ENCODE results near the gene GRK1. TPM values are rescaled to one million over a fixed set of nuclear protein-coding genes. Genes with fewer than 3 reads are reported as not detected.

GRK1 gene
- total and polyA plus RNA-seq, 2 of the 8 experiments (the other 6 are each of a cell fraction or from before 2014, with no cell fraction given): 0.12 TPM; not detected in 1

GRCh38 chr13:113649212-113649611 lies 17.8 kb upstream of the GRK1 start:
- Histone ChIP-seq H2BK12ac (ENCODE audit: low read depth, low read length) (no peak overlapping the region), H3K23me2 (ENCODE audit: low read depth, low read length) (no peaks in the 10 kb centered on the region), H2BK15ac (ENCODE audit: low read length) (no peak overlapping the region), H3K9ac (replicated peaks in 1 of 4; ENCODE audit: extremely low read depth in 1 of 4, low read depth in 3 of 4, low read length in 3 of 4) (no peak overlapping the region), H2BK120ac (replicated peaks; ENCODE audit: low read depth, low read length) (no peak overlapping the region), H3K4me1 (replicated peaks in 1 of 4; ENCODE audit: control insufficient read depth in 3 of 4, insufficient read depth in 4 of 4, low read length in 3 of 4) (no peaks in the 10 kb centered on the region), H4K5ac (ENCODE audit: insufficient read length, low read depth, low read length) (no peak overlapping the region), H3K27me3 (replicated peaks in 1 of 4; ENCODE audit: control insufficient read depth in 3 of 4, extremely low read depth in 1 of 4, insufficient read depth in 3 of 4, low read length in 3 of 4) (no peaks in the 10 kb centered on the region), H3K4me3 (ENCODE audit: extremely low read depth in 1 of 4, insufficient read depth in 2 of 4, low read depth in 3 of 4, low read length in 4 of 4) (no peak overlapping the region), H3K4me2 (ENCODE audit: insufficient read depth in 1 of 2, low read depth in 2 of 2, low read length in 2 of 2) (no peak overlapping the region), H4K91ac (replicated peaks; ENCODE audit: insufficient read length, low read length) (no peak overlapping the region), H3K36me3 (ENCODE audit: control insufficient read depth in 2 of 4, insufficient read depth in 4 of 4, low read length in 3 of 4) (no peaks in the 10 kb centered on the region), H3K14ac (ENCODE audit: insufficient read length) (no peak overlapping the region), H2BK5ac (ENCODE audit: low read depth, low read length) (no peak overlapping the region), H3K56ac (replicated peaks; ENCODE audit: insufficient read length, low read depth, low read length) (no peak overlapping the region), H3K79me1 (ENCODE audit: low read depth, low read length) (no peaks in the 10 kb centered on the region), H3K27ac (ENCODE audit: low read depth, low read length) (no peak overlapping the region), H4K8ac (ENCODE audit: extremely low read depth, insufficient read depth, low read length) (peak overlapping the region; percentile 4; the same call in 1 of the 2 replicates), H4K20me1 (replicated peaks in 1 of 2; ENCODE audit: control insufficient read depth in 1 of 2, insufficient read depth in 2 of 2, low read length in 2 of 2) (no peaks in the 10 kb centered on the region), H3K9me3 (ENCODE audit: insufficient read depth in 2 of 2, low read depth in 1 of 2, low read length in 1 of 2) (peaks cover 7 to 14% of the 10 kb centered on the region in 2 experiments; a peak in 3 of 4 replicates), H3K23ac (ENCODE audit: insufficient read length) (no peak overlapping the region), H2AFZ (ENCODE audit: low read length) (no peak overlapping the region), H3K79me2 (ENCODE audit: control insufficient read depth in 1 of 2, insufficient read depth in 2 of 2, low read length in 2 of 2) (no peaks in the 10 kb centered on the region), H2BK20ac (ENCODE audit: low read length) (no peak overlapping the region), H2AK5ac (ENCODE audit: low read depth, low read length) (no peak overlapping the region), H3K4ac (replicated peaks; ENCODE audit: insufficient read length, low read depth, low read length) (no peak overlapping the region), H3K18ac (ENCODE audit: extremely low read depth, low read length) (no peak overlapping the region)
- DNase-seq (ENCODE audit: low read depth in 1 of 2, low spot score in 2 of 2) (no peak), FAIRE-seq (no peak)
- WGBS, 2 experiments (ENCODE audit: extremely low coverage in 1 of 2, insufficient coverage in 1 of 2, insufficient read length in 1 of 2, insufficient replicate concordance in 2 of 2, low coverage in 1 of 2, low lambda C conversion rate in 2 of 2, missing lambda C conversion rate in 1 of 2): 87% methylated on average over 17 of the region's 17 CpGs; no CpG with 5 or more reads in 1 of the 2 experiments
- ChIA-PET CTCF (ENCODE audit: partially characterized antibody) (interaction anchor here (0.7 to 2.6 kb wide), 8 partner anchors 10 to 609 kb away, joined by 3 to 9 read pairs (median 3); partner anchors contain the start of gene GRK1), POLR2A (ENCODE audit: partially characterized antibody) (no interaction called here)
- no peak for TF ChIP-seq RBBP5 (IDR thresholded peaks at IDR 0.05; ENCODE audit: borderline replicate concordance, low read depth, low read length)
- TF ChIP-seq RAD21 (IDR thresholded peaks at IDR 0.05 in 1 of 2, conservative IDR thresholded peaks at IDR 0.05 in 1 of 2; ENCODE audit: low read depth in 2 of 2, low read length in 2 of 2): peak; percentile 7 to 29; a peak in 1 of 4 replicates
- peak; percentile 46 for TF ChIP-seq E2F6 (IDR thresholded peaks at IDR 0.05)
- TF ChIP-seq MAX (IDR thresholded peaks at IDR 0.05): peak; percentile 70; the same call in 1 of the 2 replicates
- TF ChIP-seq CTCF (IDR thresholded peaks at IDR 0.05; ENCODE audit: control extremely low read depth in 1 of 3, insufficient read depth in 1 of 3, low read depth in 1 of 3, low read length in 3 of 3): peak in 2 of 3 experiments; percentile 40 to 47; a peak in 3 of 4 replicates
